H9 (cell line): ENCODE data around the gene AZI2. TPM values are rescaled to one million over a fixed set of nuclear protein-coding genes. Genes with fewer than 3 reads are reported as not detected.

ENCODE experiments used
- DNase-seq: peaks from one replicate; pipeline ENCODE4 v3.0.0-alpha.2; 2017
- H2AFZ ChIP-seq: one replicate; pipeline ENCODE4 v1.6.1; 2013; ENCODE audit warnings: mild to moderate bottlenecking, low read length, control low read depth, moderate library complexity
- H2AK5ac ChIP-seq: 2 replicates; pipeline ENCODE4 v1.6.1; 2013; ENCODE audit warnings: low read length, control low read depth, mixed read lengths; ENCODE audit not compliant: insufficient read length
- H2BK120ac ChIP-seq: one replicate; pipeline ENCODE4 v1.6.1; 2013; ENCODE audit warnings: low read depth, mild to moderate bottlenecking, low read length, control low read depth, inconsistent platforms; ENCODE audit not compliant: poor library complexity, severe bottlenecking
- H2BK12ac ChIP-seq: 2 replicates; pipeline ENCODE4 v1.6.1; 2013; ENCODE audit warnings: low read length, control low read depth, mixed read lengths, low read depth; ENCODE audit not compliant: insufficient read length
- H2BK15ac ChIP-seq: 2 replicates; pipeline ENCODE4 v1.6.1; 2013; ENCODE audit warnings: low read depth, low read length, control low read depth
- H2BK20ac ChIP-seq: one replicate; pipeline ENCODE4 v1.6.1; 2013; ENCODE audit warnings: low read depth, mild to moderate bottlenecking, low read length, control low read depth, inconsistent platforms; ENCODE audit not compliant: poor library complexity, severe bottlenecking
- H2BK5ac ChIP-seq: 2 replicates; pipeline ENCODE4 v1.6.1; 2013; ENCODE audit warnings: low read length, control low read depth, mixed read lengths; ENCODE audit not compliant: insufficient read length
- H3K14ac ChIP-seq: 2 replicates; pipeline ENCODE4 v1.6.1; 2013; ENCODE audit warnings: low read length, control low read depth; ENCODE audit not compliant: insufficient read depth
- H3K18ac ChIP-seq: 2 replicates; pipeline ENCODE4 v1.6.1; 2013; ENCODE audit warnings: low read depth, mild to moderate bottlenecking, mixed read lengths, low read length, control low read depth; ENCODE audit not compliant: insufficient read length
- H3K23ac ChIP-seq: 2 replicates; pipeline ENCODE4 v1.6.1; 2013; ENCODE audit warnings: low read length, control low read depth, mixed read lengths, low read depth; ENCODE audit not compliant: insufficient read length
- H3K23me2 ChIP-seq: 2 replicates; pipeline ENCODE4 v1.6.1; 2013; ENCODE audit warnings: low read depth, mild to moderate bottlenecking, mixed read lengths, low read length, control low read depth; ENCODE audit not compliant: insufficient read length, poor library complexity, severe bottlenecking
- H3K27ac ChIP-seq: 2 replicates; pipeline ENCODE4 v1.5.1; 2013; ENCODE audit warnings: low read length, control low read depth, mixed read lengths, low read depth; ENCODE audit not compliant: insufficient read length
- H3K27me3 ChIP-seq: 2 replicates; pipeline ENCODE4 v1.6.1; 2013; ENCODE audit warnings: low read length, control low read depth, inconsistent platforms; ENCODE audit not compliant: insufficient read depth
- H3K4ac ChIP-seq: 2 replicates; pipeline ENCODE4 v1.6.1; 2013; ENCODE audit warnings: low read depth, mild to moderate bottlenecking, control low read depth, inconsistent platforms, low read length, moderate library complexity
- H3K4me1 ChIP-seq: 2 replicates; pipeline ENCODE4 v1.6.1; 2013; ENCODE audit warnings: low read length, control low read depth, inconsistent platforms; ENCODE audit not compliant: insufficient read depth
- H3K4me2 ChIP-seq: 2 replicates; pipeline ENCODE4 v1.6.1; 2013; ENCODE audit warnings: low read length, control low read depth, mixed read lengths; ENCODE audit not compliant: insufficient read length, insufficient read depth
- H3K56ac ChIP-seq: 2 replicates; pipeline ENCODE4 v1.6.1; 2013; ENCODE audit warnings: low read depth, mild to moderate bottlenecking, mixed read lengths, low read length, control low read depth; ENCODE audit not compliant: insufficient read length
- H3K79me1 ChIP-seq: 2 replicates; pipeline ENCODE4 v1.6.1; 2013; ENCODE audit warnings: low read depth, mild to moderate bottlenecking, moderate library complexity, low read length, control low read depth, inconsistent platforms; ENCODE audit not compliant: insufficient read depth, poor library complexity, severe bottlenecking
- H3K79me2 ChIP-seq: 2 replicates; pipeline ENCODE4 v1.6.1; 2013; ENCODE audit warnings: low read length, control low read depth, inconsistent platforms; ENCODE audit not compliant: insufficient read depth
- H3K9ac ChIP-seq: 2 replicates; pipeline ENCODE4 v1.6.1; 2013; ENCODE audit warnings: low read length, control low read depth, mixed read lengths; ENCODE audit not compliant: insufficient read length; ENCODE audit errors: extremely low read depth
- H3K9me3 ChIP-seq: one replicate; pipeline ENCODE4 v1.6.1; 2013; ENCODE audit warnings: low read depth, low read length, inconsistent platforms; ENCODE audit not compliant: control insufficient read depth
- H3T11ph ChIP-seq: one replicate; pipeline ENCODE4 v1.6.1; 2013; ENCODE audit warnings: mild to moderate bottlenecking, low read length, control low read depth, inconsistent platforms
- H4K20me1 ChIP-seq: one replicate; pipeline ENCODE4 v1.6.1; 2013; ENCODE audit not compliant: control insufficient read depth, insufficient read length, insufficient read depth
- H4K5ac ChIP-seq: 2 replicates; pipeline ENCODE4 v1.6.1; 2013; ENCODE audit warnings: low read depth, mild to moderate bottlenecking, mixed read lengths, low read length, control low read depth; ENCODE audit not compliant: insufficient read length
- H4K8ac ChIP-seq: replicated peaks from 2 replicates; pipeline ENCODE4 v1.6.1; 2013; ENCODE audit warnings: low read length, control low read depth, mixed read lengths, low read depth; ENCODE audit not compliant: insufficient read length
- H4K91ac ChIP-seq: 2 replicates; pipeline ENCODE4 v1.6.1; 2013; ENCODE audit warnings: low read depth, mild to moderate bottlenecking, moderate library complexity, mixed read lengths, low read length, control low read depth; ENCODE audit not compliant: insufficient read length
- H3K27ac Mint-ChIP-seq, 3 experiments: 2 replicates in 2 of 3; 3 replicates in 1 of 3; pipeline ENCODE4 v1.8.0; 2020 to 2021; ENCODE audit warnings: mixed read lengths in 3 of 3, mild to moderate bottlenecking in 1 of 3, moderate library complexity in 1 of 3
- H3K27me3 Mint-ChIP-seq: 2 replicates; pipeline ENCODE4 v1.8.0; 2021; ENCODE audit warnings: low read depth, mild to moderate bottlenecking, moderate library complexity, mixed read lengths
- H3K36me3 Mint-ChIP-seq, 3 experiments: 2 replicates in 2 of 3; 3 replicates in 1 of 3; pipeline ENCODE4 v1.8.0; 2020 to 2021; ENCODE audit warnings: low read depth in 3 of 3, mixed read lengths in 3 of 3; ENCODE audit not compliant: insufficient read depth in 1 of 3
- H3K4me1 Mint-ChIP-seq, 2 experiments: 2 replicates each; pipeline ENCODE4 v1.8.0; 2020; ENCODE audit warnings: mixed read lengths in 2 of 2
- H3K4me3 Mint-ChIP-seq, 2 experiments: 2 replicates in 1 of 2; 3 replicates in 1 of 2; pipeline ENCODE4 v1.8.0; 2020 to 2021; ENCODE audit warnings: mild to moderate bottlenecking in 2 of 2, mixed read lengths in 2 of 2, moderate library complexity in 1 of 2
- H3K9me3 Mint-ChIP-seq, 2 experiments: 2 replicates in 1 of 2; 3 replicates in 1 of 2; pipeline ENCODE4 v1.8.0; 2020; ENCODE audit warnings: mild to moderate bottlenecking in 2 of 2, mixed read lengths in 2 of 2, moderate library complexity in 1 of 2
- WGBS: extraction: QIAGEN DNeasy Blood & Tissue Kit; methylation state at CpG from one replicate; pipeline ENCODE4 v1.1.7; 2013; ENCODE audit warnings: missing lambda C conversion rate, low lambda C conversion rate, mixed read lengths; ENCODE audit not compliant: insufficient read length; ENCODE audit errors: extremely low coverage; 5-methylcytosine and 5-hydroxymethylcytosine counted together
- total RNA-seq: library from RNA; stranded (reverse); gene quantifications from 2 replicates; pipeline ENCODE4 v1.2.1, GENCODE V29; 2021
- TF ChIP-seq, protein P1 (sequence below): fragments of 200-600 bp; sonication (generic); conservative IDR thresholded peaks from 3 replicates; pipeline ENCODE4 v1.8.0; 2021; ENCODE audit warnings: antibody characterized with exemption, mild to moderate bottlenecking

Gene AZI2
- total RNA-seq, 1 experiment from 2014 or later, result 36.7 TPM

DNA sequence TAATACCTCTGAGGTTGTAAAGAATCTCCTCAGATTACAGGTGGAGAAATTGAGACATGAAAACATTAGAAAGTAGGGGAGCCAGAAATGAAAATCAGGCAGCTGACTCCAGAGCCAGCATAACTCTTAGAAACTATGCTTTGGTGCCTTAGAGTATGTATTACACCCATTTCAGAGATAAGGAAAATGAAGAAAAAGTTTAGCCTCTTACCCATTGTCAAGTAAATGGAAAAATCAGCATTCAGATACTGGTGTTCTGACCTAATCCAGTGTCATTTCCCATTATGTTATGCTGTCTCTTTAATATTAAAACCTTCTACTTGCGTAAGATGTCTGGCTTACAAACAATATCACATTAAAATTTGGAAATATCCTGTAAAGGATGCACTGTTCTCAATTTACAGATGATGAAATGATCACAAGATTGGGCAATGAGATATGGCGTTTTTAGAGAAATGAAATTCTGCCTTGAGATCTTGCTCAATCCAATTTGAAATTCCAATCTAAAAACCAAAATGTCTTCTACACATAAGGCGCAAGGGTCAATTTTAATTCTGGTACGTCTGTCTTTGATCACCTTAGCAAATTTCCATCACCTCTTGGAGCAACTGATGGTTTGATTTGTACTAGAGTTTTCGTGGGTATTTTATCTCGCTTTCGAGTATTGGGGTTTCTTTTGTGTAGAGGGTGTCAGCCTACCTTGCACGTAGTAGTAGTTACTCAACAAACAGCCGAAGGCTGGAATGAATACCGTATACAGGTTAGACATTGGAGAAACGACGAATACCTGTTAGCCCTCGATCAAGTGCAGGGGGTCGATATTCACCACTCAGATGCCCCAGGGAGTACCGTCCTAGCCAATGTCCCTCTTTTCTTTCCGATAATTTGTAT, 1.0 kb downstream of the AZI2 start:
- Histone ChIP-seq H2BK15ac (no peak overlapping the region), H3K56ac (no peak overlapping the region), H3K9ac (peak overlapping the region; percentile 83), H2BK12ac (no peak overlapping the region), H3K27ac (no peak overlapping the region), H3K23me2 (peaks cover 6% of the 10 kb centered on the region), H2BK20ac (no peak overlapping the region), H3K27me3 (no peaks in the 10 kb centered on the region), H4K91ac (no peak overlapping the region), H2AK5ac (no peak overlapping the region), H4K8ac (no peak overlapping the region), H3K4me2 (peak overlapping the region; percentile 93), H3T11ph (no peak overlapping the region), H3K79me2 (peaks cover 2% of the 10 kb centered on the region; the same call in 1 of the 2 replicates), H2AFZ (no peak overlapping the region), H4K5ac (no peak overlapping the region), H2BK5ac (no peak overlapping the region), H3K14ac (peak overlapping the region; percentile 95; the same call in 1 of the 2 replicates), H2BK120ac (no peak overlapping the region), H3K4me1 (no peaks in the 10 kb centered on the region; the same call in 1 of the 2 replicates), H3K23ac (no peak overlapping the region), H3K79me1 (no peaks in the 10 kb centered on the region), H3K9me3 (no peaks in the 10 kb centered on the region), H3K4ac (no peak overlapping the region), H3K18ac (no peak overlapping the region), H4K20me1 (no peaks in the 10 kb centered on the region)
- Mint-ChIP-seq H3K4me3 (peak overlapping the region; percentile 88 to 95), H3K9me3 (peaks cover 0 to 11% of the 10 kb centered on the region in 2 experiments; a peak in 1 of 5 replicates), H3K4me1 (peaks cover 23 to 25% of the 10 kb centered on the region in 2 experiments), H3K36me3 (peaks cover 4 to 16% (median 10%) of the 10 kb centered on the region in 3 experiments; a peak in 6 of 7 replicates), H3K27me3 (no peaks in the 10 kb centered on the region), H3K27ac (peak overlapping the region; percentile 95 to 98 (median 98))
- no peak for DNase-seq
- WGBS, result no CpG with 5 or more reads among the region's 16 CpGs
- TF ChIP-seq, protein P1, sequence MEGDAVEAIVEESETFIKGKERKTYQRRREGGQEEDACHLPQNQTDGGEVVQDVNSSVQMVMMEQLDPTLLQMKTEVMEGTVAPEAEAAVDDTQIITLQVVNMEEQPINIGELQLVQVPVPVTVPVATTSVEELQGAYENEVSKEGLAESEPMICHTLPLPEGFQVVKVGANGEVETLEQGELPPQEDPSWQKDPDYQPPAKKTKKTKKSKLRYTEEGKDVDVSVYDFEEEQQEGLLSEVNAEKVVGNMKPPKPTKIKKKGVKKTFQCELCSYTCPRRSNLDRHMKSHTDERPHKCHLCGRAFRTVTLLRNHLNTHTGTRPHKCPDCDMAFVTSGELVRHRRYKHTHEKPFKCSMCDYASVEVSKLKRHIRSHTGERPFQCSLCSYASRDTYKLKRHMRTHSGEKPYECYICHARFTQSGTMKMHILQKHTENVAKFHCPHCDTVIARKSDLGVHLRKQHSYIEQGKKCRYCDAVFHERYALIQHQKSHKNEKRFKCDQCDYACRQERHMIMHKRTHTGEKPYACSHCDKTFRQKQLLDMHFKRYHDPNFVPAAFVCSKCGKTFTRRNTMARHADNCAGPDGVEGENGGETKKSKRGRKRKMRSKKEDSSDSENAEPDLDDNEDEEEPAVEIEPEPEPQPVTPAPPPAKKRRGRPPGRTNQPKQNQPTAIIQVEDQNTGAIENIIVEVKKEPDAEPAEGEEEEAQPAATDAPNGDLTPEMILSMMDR, result no peak
